ENCODE results near the gene GFY. TPM values are rescaled to one million over a fixed set of nuclear protein-coding genes. Genes with fewer than 3 reads are reported as not detected.

Gene GFY
- total and polyA plus RNA-seq, 2 experiments from 2014 or later = 1.2 TPM; not detected in 1

DNA sequence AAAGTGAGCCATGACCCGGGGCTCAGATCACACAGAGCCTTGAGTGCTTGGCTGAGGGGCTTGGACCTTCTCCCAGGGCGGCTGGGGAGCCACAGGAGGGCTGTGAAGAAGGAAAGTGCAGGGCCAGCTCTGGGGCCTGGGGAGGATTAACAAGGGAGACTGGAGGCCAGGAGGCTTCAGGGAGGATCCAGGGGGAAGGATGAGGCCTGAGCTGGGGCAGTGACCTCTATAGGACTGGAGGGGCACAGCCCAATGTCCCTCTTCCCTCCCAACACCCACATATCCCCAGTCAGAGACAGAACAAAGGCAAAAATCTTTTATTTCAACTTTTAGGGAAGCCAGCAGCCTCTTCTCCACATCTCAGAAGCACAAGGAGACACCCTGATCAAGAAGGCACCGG lies 20.8 kb downstream of the GFY start:
- Mint-ChIP-seq H3K4me1 (peaks cover 35% of the 10 kb centered on the region), H3K9me3 (no peaks in the 10 kb centered on the region), H3K27me3 (ENCODE audit: insufficient read depth, low read depth, poor library complexity) (peaks cover 52% of the 10 kb centered on the region), H3K36me3 (ENCODE audit: low read depth) (peaks cover 49% of the 10 kb centered on the region), H3K27ac (peak overlapping the region; percentile 41; the same call in 1 of the 2 replicates), H3K4me3 (no peak overlapping the region)
- no peak overlapping the region for H3K27ac ChIP-seq (ENCODE audit: low read depth)
- H3K4me2 ChIP-seq = no peak overlapping the region
- peaks cover 10% of the 10 kb centered on the region for H3K79me2 ChIP-seq (replicated peaks; ENCODE audit: insufficient read depth)
- H3K4me1 ChIP-seq (ENCODE audit: insufficient read depth) = peaks cover 24% of the 10 kb centered on the region
- DNase-seq (ENCODE audit: low spot score) = peak; percentile 31
- no peak overlapping the region for H3K4me3 ChIP-seq
- peaks cover 4% of the 10 kb centered on the region; the same call in 1 of the 2 replicates for H3K36me3 ChIP-seq (ENCODE audit: insufficient read depth)
- peaks cover 23% of the 10 kb centered on the region for H3F3A ChIP-seq (replicated peaks; ENCODE audit: low read depth)
- TF ChIP-seq, protein P1, sequence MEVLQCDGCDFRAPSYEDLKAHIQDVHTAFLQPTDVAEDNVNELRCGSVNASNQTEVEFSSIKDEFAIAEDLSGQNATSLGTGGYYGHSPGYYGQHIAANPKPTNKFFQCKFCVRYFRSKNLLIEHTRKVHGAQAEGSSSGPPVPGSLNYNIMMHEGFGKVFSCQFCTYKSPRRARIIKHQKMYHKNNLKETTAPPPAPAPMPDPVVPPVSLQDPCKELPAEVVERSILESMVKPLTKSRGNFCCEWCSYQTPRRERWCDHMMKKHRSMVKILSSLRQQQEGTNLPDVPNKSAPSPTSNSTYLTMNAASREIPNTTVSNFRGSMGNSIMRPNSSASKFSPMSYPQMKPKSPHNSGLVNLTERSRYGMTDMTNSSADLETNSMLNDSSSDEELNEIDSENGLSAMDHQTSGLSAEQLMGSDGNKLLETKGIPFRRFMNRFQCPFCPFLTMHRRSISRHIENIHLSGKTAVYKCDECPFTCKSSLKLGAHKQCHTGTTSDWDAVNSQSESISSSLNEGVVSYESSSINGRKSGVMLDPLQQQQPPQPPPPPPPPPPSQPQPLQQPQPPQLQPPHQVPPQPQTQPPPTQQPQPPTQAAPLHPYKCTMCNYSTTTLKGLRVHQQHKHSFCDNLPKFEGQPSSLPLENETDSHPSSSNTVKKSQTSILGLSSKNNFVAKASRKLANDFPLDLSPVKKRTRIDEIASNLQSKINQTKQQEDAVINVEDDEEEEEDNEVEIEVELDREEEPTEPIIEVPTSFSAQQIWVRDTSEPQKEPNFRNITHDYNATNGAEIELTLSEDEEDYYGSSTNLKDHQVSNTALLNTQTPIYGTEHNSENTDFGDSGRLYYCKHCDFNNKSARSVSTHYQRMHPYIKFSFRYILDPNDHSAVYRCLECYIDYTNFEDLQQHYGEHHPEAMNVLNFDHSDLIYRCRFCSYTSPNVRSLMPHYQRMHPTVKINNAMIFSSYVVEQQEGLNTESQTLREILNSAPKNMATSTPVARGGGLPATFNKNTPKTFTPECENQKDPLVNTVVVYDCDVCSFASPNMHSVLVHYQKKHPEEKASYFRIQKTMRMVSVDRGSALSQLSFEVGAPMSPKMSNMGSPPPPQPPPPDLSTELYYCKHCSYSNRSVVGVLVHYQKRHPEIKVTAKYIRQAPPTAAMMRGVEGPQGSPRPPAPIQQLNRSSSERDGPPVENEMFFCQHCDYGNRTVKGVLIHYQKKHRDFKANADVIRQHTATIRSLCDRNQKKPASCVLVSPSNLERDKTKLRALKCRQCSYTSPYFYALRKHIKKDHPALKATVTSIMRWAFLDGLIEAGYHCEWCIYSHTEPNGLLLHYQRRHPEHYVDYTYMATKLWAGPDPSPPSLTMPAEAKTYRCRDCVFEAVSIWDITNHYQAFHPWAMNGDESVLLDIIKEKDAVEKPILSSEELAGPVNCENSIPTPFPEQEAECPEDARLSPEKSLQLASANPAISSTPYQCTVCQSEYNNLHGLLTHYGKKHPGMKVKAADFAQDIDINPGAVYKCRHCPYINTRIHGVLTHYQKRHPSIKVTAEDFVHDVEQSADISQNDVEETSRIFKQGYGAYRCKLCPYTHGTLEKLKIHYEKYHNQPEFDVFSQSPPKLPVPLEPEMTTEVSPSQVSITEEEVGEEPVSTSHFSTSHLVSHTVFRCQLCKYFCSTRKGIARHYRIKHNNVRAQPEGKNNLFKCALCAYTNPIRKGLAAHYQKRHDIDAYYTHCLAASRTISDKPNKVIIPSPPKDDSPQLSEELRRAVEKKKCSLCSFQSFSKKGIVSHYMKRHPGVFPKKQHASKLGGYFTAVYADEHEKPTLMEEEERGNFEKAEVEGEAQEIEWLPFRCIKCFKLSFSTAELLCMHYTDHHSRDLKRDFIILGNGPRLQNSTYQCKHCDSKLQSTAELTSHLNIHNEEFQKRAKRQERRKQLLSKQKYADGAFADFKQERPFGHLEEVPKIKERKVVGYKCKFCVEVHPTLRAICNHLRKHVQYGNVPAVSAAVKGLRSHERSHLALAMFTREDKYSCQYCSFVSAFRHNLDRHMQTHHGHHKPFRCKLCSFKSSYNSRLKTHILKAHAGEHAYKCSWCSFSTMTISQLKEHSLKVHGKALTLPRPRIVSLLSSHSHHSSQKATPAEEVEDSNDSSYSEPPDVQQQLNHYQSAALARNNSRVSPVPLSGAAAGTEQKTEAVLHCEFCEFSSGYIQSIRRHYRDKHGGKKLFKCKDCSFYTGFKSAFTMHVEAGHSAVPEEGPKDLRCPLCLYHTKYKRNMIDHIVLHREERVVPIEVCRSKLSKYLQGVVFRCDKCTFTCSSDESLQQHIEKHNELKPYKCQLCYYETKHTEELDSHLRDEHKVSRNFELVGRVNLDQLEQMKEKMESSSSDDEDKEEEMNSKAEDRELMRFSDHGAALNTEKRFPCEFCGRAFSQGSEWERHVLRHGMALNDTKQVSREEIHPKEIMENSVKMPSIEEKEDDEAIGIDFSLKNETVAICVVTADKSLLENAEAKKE (CRISPR knock-in tag; IDR thresholded peaks at IDR 0.05) = no peak
- TF ChIP-seq, protein P2, sequence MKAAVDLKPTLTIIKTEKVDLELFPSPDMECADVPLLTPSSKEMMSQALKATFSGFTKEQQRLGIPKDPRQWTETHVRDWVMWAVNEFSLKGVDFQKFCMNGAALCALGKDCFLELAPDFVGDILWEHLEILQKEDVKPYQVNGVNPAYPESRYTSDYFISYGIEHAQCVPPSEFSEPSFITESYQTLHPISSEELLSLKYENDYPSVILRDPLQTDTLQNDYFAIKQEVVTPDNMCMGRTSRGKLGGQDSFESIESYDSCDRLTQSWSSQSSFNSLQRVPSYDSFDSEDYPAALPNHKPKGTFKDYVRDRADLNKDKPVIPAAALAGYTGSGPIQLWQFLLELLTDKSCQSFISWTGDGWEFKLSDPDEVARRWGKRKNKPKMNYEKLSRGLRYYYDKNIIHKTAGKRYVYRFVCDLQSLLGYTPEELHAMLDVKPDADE (IDR thresholded peaks at IDR 0.05) = no peak
- TF ChIP-seq, protein P3, sequence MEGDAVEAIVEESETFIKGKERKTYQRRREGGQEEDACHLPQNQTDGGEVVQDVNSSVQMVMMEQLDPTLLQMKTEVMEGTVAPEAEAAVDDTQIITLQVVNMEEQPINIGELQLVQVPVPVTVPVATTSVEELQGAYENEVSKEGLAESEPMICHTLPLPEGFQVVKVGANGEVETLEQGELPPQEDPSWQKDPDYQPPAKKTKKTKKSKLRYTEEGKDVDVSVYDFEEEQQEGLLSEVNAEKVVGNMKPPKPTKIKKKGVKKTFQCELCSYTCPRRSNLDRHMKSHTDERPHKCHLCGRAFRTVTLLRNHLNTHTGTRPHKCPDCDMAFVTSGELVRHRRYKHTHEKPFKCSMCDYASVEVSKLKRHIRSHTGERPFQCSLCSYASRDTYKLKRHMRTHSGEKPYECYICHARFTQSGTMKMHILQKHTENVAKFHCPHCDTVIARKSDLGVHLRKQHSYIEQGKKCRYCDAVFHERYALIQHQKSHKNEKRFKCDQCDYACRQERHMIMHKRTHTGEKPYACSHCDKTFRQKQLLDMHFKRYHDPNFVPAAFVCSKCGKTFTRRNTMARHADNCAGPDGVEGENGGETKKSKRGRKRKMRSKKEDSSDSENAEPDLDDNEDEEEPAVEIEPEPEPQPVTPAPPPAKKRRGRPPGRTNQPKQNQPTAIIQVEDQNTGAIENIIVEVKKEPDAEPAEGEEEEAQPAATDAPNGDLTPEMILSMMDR (conservative IDR thresholded peaks at IDR 0.05; ENCODE audit: low read depth in 2 of 2) = peak in 1 of 2 experiments; percentile 21; a peak in 2 of 4 replicates
- TF ChIP-seq, protein P4, sequence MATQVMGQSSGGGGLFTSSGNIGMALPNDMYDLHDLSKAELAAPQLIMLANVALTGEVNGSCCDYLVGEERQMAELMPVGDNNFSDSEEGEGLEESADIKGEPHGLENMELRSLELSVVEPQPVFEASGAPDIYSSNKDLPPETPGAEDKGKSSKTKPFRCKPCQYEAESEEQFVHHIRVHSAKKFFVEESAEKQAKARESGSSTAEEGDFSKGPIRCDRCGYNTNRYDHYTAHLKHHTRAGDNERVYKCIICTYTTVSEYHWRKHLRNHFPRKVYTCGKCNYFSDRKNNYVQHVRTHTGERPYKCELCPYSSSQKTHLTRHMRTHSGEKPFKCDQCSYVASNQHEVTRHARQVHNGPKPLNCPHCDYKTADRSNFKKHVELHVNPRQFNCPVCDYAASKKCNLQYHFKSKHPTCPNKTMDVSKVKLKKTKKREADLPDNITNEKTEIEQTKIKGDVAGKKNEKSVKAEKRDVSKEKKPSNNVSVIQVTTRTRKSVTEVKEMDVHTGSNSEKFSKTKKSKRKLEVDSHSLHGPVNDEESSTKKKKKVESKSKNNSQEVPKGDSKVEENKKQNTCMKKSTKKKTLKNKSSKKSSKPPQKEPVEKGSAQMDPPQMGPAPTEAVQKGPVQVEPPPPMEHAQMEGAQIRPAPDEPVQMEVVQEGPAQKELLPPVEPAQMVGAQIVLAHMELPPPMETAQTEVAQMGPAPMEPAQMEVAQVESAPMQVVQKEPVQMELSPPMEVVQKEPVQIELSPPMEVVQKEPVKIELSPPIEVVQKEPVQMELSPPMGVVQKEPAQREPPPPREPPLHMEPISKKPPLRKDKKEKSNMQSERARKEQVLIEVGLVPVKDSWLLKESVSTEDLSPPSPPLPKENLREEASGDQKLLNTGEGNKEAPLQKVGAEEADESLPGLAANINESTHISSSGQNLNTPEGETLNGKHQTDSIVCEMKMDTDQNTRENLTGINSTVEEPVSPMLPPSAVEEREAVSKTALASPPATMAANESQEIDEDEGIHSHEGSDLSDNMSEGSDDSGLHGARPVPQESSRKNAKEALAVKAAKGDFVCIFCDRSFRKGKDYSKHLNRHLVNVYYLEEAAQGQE (IDR thresholded peaks at IDR 0.05; ENCODE audit: unreplicated experiment) = no peak
- TF ChIP-seq NANOG (IDR thresholded peaks at IDR 0.05; ENCODE audit: borderline replicate concordance) = no peak
- H4K20me1 ChIP-seq (replicated peaks; ENCODE audit: insufficient read depth) = peaks cover 8% of the 10 kb centered on the region; the same call in 1 of the 2 replicates
- no peak for ATAC-seq
- no peaks in the 10 kb centered on the region for H3K9me2 ChIP-seq (ENCODE audit: insufficient read depth)
- H2AFZ ChIP-seq = no peak overlapping the region
- peaks cover 9% of the 10 kb centered on the region for H3K27me3 ChIP-seq (ENCODE audit: insufficient read depth)
